ENCODE measurements around the gene ENTR1.

GRCh38 chr9:136385015-136385414, 25.4 kb downstream of the ENTR1 start:
- no peak for TF ChIP-seq CEBPB (IDR thresholded peaks at IDR 0.05; ENCODE audit: low read depth, low read length)
- TF ChIP-seq RFX5 (IDR thresholded peaks at IDR 0.05; ENCODE audit: low read depth, low read length): no peak
- no peak for TF ChIP-seq CTCF (conservative IDR thresholded peaks at IDR 0.05; ENCODE audit: low read depth, low read length)
- no peak for TF ChIP-seq ELK1 (IDR thresholded peaks at IDR 0.05; ENCODE audit: borderline replicate concordance, low read depth, low read length)
- no peak for TF ChIP-seq POLR2A (IDR thresholded peaks at IDR 0.05; ENCODE audit: low read depth, low read length)
- TF ChIP-seq RCOR1 (IDR thresholded peaks at IDR 0.05; ENCODE audit: insufficient replicate concordance, low read length): no peak

Data from IMR-90 (cell line).